GM18909 (cell line): ENCODE measurements around the gene MSANTD7.

Experiments
- ATAC-seq: cut with Tn5 transposase; IDR thresholded peaks from one replicate; pipeline ENCODE4 v1.9.1; 2021; ENCODE audit warnings: mild to moderate bottlenecking; ENCODE audit not compliant: unreplicated experiment, poor library complexity

MSANTD7 gene

GRCh38 chr10:14879124-14879927 lies 41.2 kb downstream of the MSANTD7 start:
- ATAC-seq: peak; percentile 23

GRCh38 chr10:14879928-14880193 lies 41.8 kb downstream of the MSANTD7 start:
- ATAC-seq: no peak

GRCh38 chr10:14880229-14880628 lies 42.1 kb downstream of the MSANTD7 start:
- ATAC-seq: no peak

GRCh38 chr10:14884082-14884481 lies 46.0 kb downstream of the MSANTD7 start:
- ATAC-seq: no peak
